Measurements from ENCODE around the gene ATXN7. TPM values are rescaled to one million over a fixed set of nuclear protein-coding genes. Genes with fewer than 3 reads are reported as not detected.

ATXN7 gene
- total and polyA plus RNA-seq, 2 of the 4 experiments (the other 2 are of a cell fraction), result 8.6 to 13.6 TPM

DNA sequence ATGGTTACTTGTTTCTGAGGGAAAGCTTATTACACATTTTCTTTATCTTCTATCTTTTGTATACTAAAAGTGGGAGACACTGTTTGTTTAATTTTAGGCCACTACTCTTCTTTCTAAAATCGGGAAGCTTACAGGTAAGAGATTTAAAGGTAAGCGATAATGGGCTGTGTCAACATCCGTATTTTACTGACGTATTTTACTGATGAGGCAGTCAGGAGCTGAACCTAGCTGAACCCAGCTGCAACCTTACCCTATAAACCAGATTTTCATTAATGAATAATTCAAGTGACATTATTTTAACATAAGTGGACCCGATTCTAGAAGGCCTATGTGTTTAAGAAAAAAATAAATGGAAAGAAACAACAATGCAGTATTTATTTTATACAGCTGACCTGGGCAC is 146.5 kb downstream of the ATXN7 start:
- no peak overlapping the region for H3K14ac ChIP-seq (replicated peaks; ENCODE audit: low read depth, low read length)
- TF ChIP-seq NFE2L2 (IDR thresholded peaks at IDR 0.05; ENCODE audit: low read depth, low read length) (no peak), CEBPB (IDR thresholded peaks at IDR 0.05; ENCODE audit: low read depth, low read length) (no peak), POLR2A (IDR thresholded peaks at IDR 0.05; ENCODE audit: low read depth, low read length) (no peak), FOS (IDR thresholded peaks at IDR 0.05; ENCODE audit: low read depth, low read length) (no peak), SMC3 (IDR thresholded peaks at IDR 0.05; ENCODE audit: low read depth, low read length) (no peak), MAFK (IDR thresholded peaks at IDR 0.05; ENCODE audit: low read depth, low read length) (no peak), ELK1 (IDR thresholded peaks at IDR 0.05; ENCODE audit: borderline replicate concordance, low read depth, low read length) (no peak), CHD1 (IDR thresholded peaks at IDR 0.05; ENCODE audit: low read depth, low read length) (no peak), MAZ (IDR thresholded peaks at IDR 0.05; ENCODE audit: borderline replicate concordance, low read depth, low read length) (no peak), RCOR1 (IDR thresholded peaks at IDR 0.05; ENCODE audit: insufficient replicate concordance, low read length) (no peak), MXI1 (IDR thresholded peaks at IDR 0.05; ENCODE audit: borderline replicate concordance, low read depth, low read length) (no peak), RFX5 (IDR thresholded peaks at IDR 0.05; ENCODE audit: low read depth, low read length) (no peak), BHLHE40 (IDR thresholded peaks at IDR 0.05; ENCODE audit: low read depth, low read length) (no peak), RAD21 (IDR thresholded peaks at IDR 0.05; ENCODE audit: low read length) (no peak)
- TF ChIP-seq, protein P1, sequence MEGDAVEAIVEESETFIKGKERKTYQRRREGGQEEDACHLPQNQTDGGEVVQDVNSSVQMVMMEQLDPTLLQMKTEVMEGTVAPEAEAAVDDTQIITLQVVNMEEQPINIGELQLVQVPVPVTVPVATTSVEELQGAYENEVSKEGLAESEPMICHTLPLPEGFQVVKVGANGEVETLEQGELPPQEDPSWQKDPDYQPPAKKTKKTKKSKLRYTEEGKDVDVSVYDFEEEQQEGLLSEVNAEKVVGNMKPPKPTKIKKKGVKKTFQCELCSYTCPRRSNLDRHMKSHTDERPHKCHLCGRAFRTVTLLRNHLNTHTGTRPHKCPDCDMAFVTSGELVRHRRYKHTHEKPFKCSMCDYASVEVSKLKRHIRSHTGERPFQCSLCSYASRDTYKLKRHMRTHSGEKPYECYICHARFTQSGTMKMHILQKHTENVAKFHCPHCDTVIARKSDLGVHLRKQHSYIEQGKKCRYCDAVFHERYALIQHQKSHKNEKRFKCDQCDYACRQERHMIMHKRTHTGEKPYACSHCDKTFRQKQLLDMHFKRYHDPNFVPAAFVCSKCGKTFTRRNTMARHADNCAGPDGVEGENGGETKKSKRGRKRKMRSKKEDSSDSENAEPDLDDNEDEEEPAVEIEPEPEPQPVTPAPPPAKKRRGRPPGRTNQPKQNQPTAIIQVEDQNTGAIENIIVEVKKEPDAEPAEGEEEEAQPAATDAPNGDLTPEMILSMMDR (conservative IDR thresholded peaks at IDR 0.05; ENCODE audit: low read depth, low read length), result no peak
- TF ChIP-seq, protein P2, sequence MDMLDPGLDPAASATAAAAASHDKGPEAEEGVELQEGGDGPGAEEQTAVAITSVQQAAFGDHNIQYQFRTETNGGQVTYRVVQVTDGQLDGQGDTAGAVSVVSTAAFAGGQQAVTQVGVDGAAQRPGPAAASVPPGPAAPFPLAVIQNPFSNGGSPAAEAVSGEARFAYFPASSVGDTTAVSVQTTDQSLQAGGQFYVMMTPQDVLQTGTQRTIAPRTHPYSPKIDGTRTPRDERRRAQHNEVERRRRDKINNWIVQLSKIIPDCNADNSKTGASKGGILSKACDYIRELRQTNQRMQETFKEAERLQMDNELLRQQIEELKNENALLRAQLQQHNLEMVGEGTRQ (IDR thresholded peaks at IDR 0.05; ENCODE audit: low read depth, low read length), result no peak
- peaks cover 54% of the 10 kb centered on the region for H3K36me3 ChIP-seq (ENCODE audit: control insufficient read depth, insufficient read depth, low read length)
- H2AK5ac ChIP-seq (ENCODE audit: low read depth, low read length), result no peak overlapping the region
- ChIA-PET CTCF (interaction anchor here (1.7 kb wide), 1 partner anchor 13 kb away, joined by 9 read pairs; the partner anchor contains the start of gene PSMD6), POLR2A (ENCODE audit: unreplicated experiment) (no interaction called here)
- WGBS, 2 experiments (ENCODE audit: extremely low coverage in 2 of 2, insufficient read length in 1 of 2), result no CpG with 5 or more reads among the region's 5 CpGs
- no peak overlapping the region for H3K4me3 ChIP-seq (ENCODE audit: insufficient read depth, low read depth, low read length)
- H2BK20ac ChIP-seq (ENCODE audit: low read depth, low read length), result no peak overlapping the region
- H3K9me3 ChIP-seq (ENCODE audit: control insufficient read depth, insufficient read depth, low read length), result no peaks in the 10 kb centered on the region
- no peak for DNase-seq
- no peak overlapping the region for H3K9ac ChIP-seq (ENCODE audit: low read depth, low read length)
- no peak overlapping the region for H3K27ac ChIP-seq (ENCODE audit: insufficient read depth, low read length)
- H3K18ac ChIP-seq (ENCODE audit: low read depth, low read length), result no peak overlapping the region
- H3K27me3 ChIP-seq (ENCODE audit: control insufficient read depth, insufficient read depth, low read length), result no peaks in the 10 kb centered on the region
- no peak overlapping the region for H4K5ac ChIP-seq (ENCODE audit: low read depth, low read length)
- peaks cover 15% of the 10 kb centered on the region; the same call in 1 of the 2 replicates for H3K9me1 ChIP-seq (ENCODE audit: insufficient read depth, low read length)
- no peak for ATAC-seq (ENCODE audit: low read depth)
- no peak overlapping the region for H3K23ac ChIP-seq (ENCODE audit: low read depth, low read length)
- no peak overlapping the region for H3K56ac ChIP-seq (ENCODE audit: extremely low read depth, insufficient read depth, low read length)
- no peak overlapping the region for H4K91ac ChIP-seq (ENCODE audit: insufficient read depth, low read depth, low read length)
- H2BK15ac ChIP-seq (ENCODE audit: low read depth, low read length), result no peak overlapping the region
- H3K4me2 ChIP-seq (ENCODE audit: low read depth, low read length), result no peak overlapping the region
- peaks cover 37 to 46% of the 10 kb centered on the region in 2 experiments for H3K79me1 ChIP-seq (ENCODE audit: low read depth in 1 of 2, low read length in 2 of 2)
- no peak overlapping the region for H2AFZ ChIP-seq (replicated peaks; ENCODE audit: low read length, poor library complexity)
- in situ Hi-C loops (cut with MboI; ENCODE audit: low sequenced_read_pairs), result no loop called here
- intact Hi-C loops (cut with micrococcal nuclease), result no loop called here
- H2BK120ac ChIP-seq (ENCODE audit: low read depth, low read length), result no peak overlapping the region
- peaks cover 6% of the 10 kb centered on the region for H3K4me1 ChIP-seq (ENCODE audit: control insufficient read depth, insufficient read depth, low read length)
- peaks cover 25% of the 10 kb centered on the region; the same call in 1 of the 2 replicates for H4K20me1 ChIP-seq (ENCODE audit: insufficient read depth, low read length)
- dilution Hi-C loops (cut with HindIII; ENCODE audit: low sequenced_read_pairs, unreplicated experiment), result no loop called here
- no peak overlapping the region for H4K8ac ChIP-seq (ENCODE audit: low read depth in 2 of 2, low read length in 2 of 2)
- no peak overlapping the region for H2AK9ac ChIP-seq (replicated peaks; ENCODE audit: low read depth, low read length, poor library complexity)
- H3K4ac ChIP-seq (ENCODE audit: low read depth, low read length), result no peak overlapping the region
- no peak overlapping the region for H2BK5ac ChIP-seq (ENCODE audit: low read depth, low read length, poor library complexity, severe bottlenecking)
- BruUV-seq (replicated peaks), result no TSS peak
